HepG2 (cell line): Measurements from ENCODE around the gene CDH13. TPM values are rescaled to one million over a fixed set of nuclear protein-coding genes. Genes with fewer than 3 reads are reported as not detected.

ENCODE experiments used
- ATF7 ChIP-seq, 2 experiments: fragments of 450-650 bp in 1 of 2; sonication (generic) in 1 of 2; formaldehyde crosslinking in 1 of 2; IDR thresholded peaks; 2 replicates each; pipeline versions ENCODE4 v1.4.0 to v1.6.1; 2016 to 2020; ENCODE audit warnings: antibody characterized with exemption in 1 of 2, mild to moderate bottlenecking in 1 of 2, missing genetic modification reagents in 1 of 2
- CAMTA2 ChIP-seq: sonication (generic); formaldehyde crosslinking; IDR thresholded peaks from 2 replicates; pipeline ENCODE4 v1.4.0; 2020; ENCODE audit warnings: mild to moderate bottlenecking, missing genetic modification reagents, borderline replicate concordance
- FOXA1 ChIP-seq, 2 experiments: fragments of 450-650 bp in 1 of 2; sonication (generic) in 1 of 2; formaldehyde crosslinking in 1 of 2; IDR thresholded peaks; 2 replicates each; pipeline versions ENCODE4 v1.4.0 to v1.6.1; 2016 to 2020; ENCODE audit warnings: missing genetic modification reagents in 1 of 2
- HDAC1 ChIP-seq: sonication (generic); formaldehyde crosslinking; IDR thresholded peaks from 2 replicates; pipeline ENCODE4 v1.5.1; 2020; ENCODE audit warnings: mild to moderate bottlenecking, missing genetic modification reagents
- LCORL ChIP-seq, 2 experiments: fragments of 450-650 bp in 1 of 2; sonication (generic) in 1 of 2; formaldehyde crosslinking in 1 of 2; IDR thresholded peaks; 2 replicates each; pipeline versions ENCODE4 v1.5.0 to v1.6.1; 2017 to 2020; ENCODE audit warnings: antibody characterized with exemption in 1 of 2, missing genetic modification reagents in 1 of 2
- NONO ChIP-seq, 2 experiments: fragments of 450-650 bp in 1 of 2; sonication (generic) in 1 of 2; formaldehyde crosslinking in 1 of 2; IDR thresholded peaks in 1 of 2; conservative IDR thresholded peaks in 1 of 2; 2 replicates each; pipeline versions ENCODE4 v1.6.1 to v1.8.0; 2017 to 2022; ENCODE audit warnings: mild to moderate bottlenecking in 1 of 2, missing genetic modification reagents in 1 of 2, moderate library complexity in 1 of 2
- PAX8 ChIP-seq: sonication (generic); formaldehyde crosslinking; IDR thresholded peaks from 2 replicates; pipeline ENCODE4 v1.8.0; 2022; ENCODE audit warnings: mild to moderate bottlenecking, missing genetic modification reagents, borderline replicate concordance
- RARG ChIP-seq: sonication (generic); formaldehyde crosslinking; IDR thresholded peaks from 2 replicates; pipeline ENCODE4 v1.4.0; 2020; ENCODE audit warnings: low read depth, mild to moderate bottlenecking, missing genetic modification reagents
- RFX5 ChIP-seq: IDR thresholded peaks from 2 replicates; pipeline ENCODE4 v1.6.1; 2011; ENCODE audit warnings: low read depth, low read length, improper control_type of control experiment
- ZFAT ChIP-seq: sonication (generic); formaldehyde crosslinking; conservative IDR thresholded peaks from 2 replicates; pipeline ENCODE4 v1.8.1; 2023; ENCODE audit warnings: missing genetic modification reagents, inconsistent platforms
- ZNF251 ChIP-seq: sonication (generic); formaldehyde crosslinking; IDR thresholded peaks from 2 replicates; pipeline ENCODE4 v1.9.0; 2021; ENCODE audit warnings: mild to moderate bottlenecking, missing genetic modification reagents
- ZNF274 ChIP-seq: sonication (generic); formaldehyde crosslinking; IDR thresholded peaks from 2 replicates; pipeline ENCODE4 v1.5.1; 2020; ENCODE audit warnings: mild to moderate bottlenecking, missing genetic modification reagents
- ZNF460 ChIP-seq: sonication (generic); formaldehyde crosslinking; IDR thresholded peaks from 2 replicates; pipeline ENCODE4 v1.5.1; 2020; ENCODE audit warnings: missing genetic modification reagents, mild to moderate bottlenecking, borderline replicate concordance
- ZNF644 ChIP-seq: IDR thresholded peaks from 2 replicates; pipeline ENCODE4 v1.6.1; 2016; ENCODE audit warnings: low read depth
- ZNF709 ChIP-seq: sonication (generic); formaldehyde crosslinking; IDR thresholded peaks from 2 replicates; pipeline ENCODE4 v1.5.0; 2020; ENCODE audit warnings: mild to moderate bottlenecking, missing genetic modification reagents
- ZSCAN21 ChIP-seq: sonication (generic); formaldehyde crosslinking; IDR thresholded peaks from 2 replicates; pipeline ENCODE4 v1.8.0; 2022; ENCODE audit warnings: mild to moderate bottlenecking, missing genetic modification reagents, moderate library complexity, borderline replicate concordance
- polyA plus RNA-seq, 8 experiments: library from polyadenylated mRNA; depleted of rRNA in 3 of 8; stranded (reverse) in 7 of 8; unstranded in 1 of 8; fragments of >200 nt; fragmentation: Illumina TruSeq in 4 of 8; extraction: Trizol in 4 of 8; gene quantifications; 2 replicates each; pipeline versions ENCODE4 v1.2.1 to v1.2.3, GENCODE V29; 2011 to 2016; ENCODE audit warnings: low read depth in 4 of 8, missing spikeins in 1 of 8, mixed read lengths in 1 of 8; ENCODE audit not compliant: insufficient read depth in 1 of 8
- total RNA-seq, 5 experiments: library from RNA; depleted of rRNA; stranded (reverse); fragments of >200 nt; fragmentation: Illumina TruSeq; extraction: Trizol; gene quantifications; 2 replicates each; pipeline ENCODE4 v1.2.3, GENCODE V29; 2016; ENCODE audit warnings: low read depth in 1 of 5
- TF ChIP-seq, protein P1 (sequence below): IDR thresholded peaks from 2 replicates; pipeline ENCODE4 v1.6.1; 2016
- TF ChIP-seq, protein P2 (sequence below): sonication (generic); formaldehyde crosslinking; IDR thresholded peaks from 2 replicates; pipeline ENCODE4 v1.8.0; 2022; ENCODE audit warnings: mild to moderate bottlenecking, missing genetic modification reagents; ENCODE audit not compliant: insufficient replicate concordance
- TF ChIP-seq, protein P3 (sequence below): sonication (generic); formaldehyde crosslinking; IDR thresholded peaks from 2 replicates; pipeline ENCODE4 v1.8.1; 2023; ENCODE audit warnings: missing genetic modification reagents, mild to moderate bottlenecking, borderline replicate concordance
- TF ChIP-seq, protein P4 (sequence below): sonication (generic); formaldehyde crosslinking; IDR thresholded peaks from 2 replicates; pipeline ENCODE4 v1.5.0; 2020; ENCODE audit warnings: missing genetic modification reagents
- TF ChIP-seq, protein P5 (sequence below): fragments of 450-650 bp; IDR thresholded peaks from 2 replicates; pipeline ENCODE4 v1.6.1; 2017; ENCODE audit warnings: mild to moderate bottlenecking

Gene CDH13
- total and polyA plus RNA-seq, 2 of the 13 experiments (the other 11 are each of a cell fraction or from before 2014, with no cell fraction given): not detected

DNA sequence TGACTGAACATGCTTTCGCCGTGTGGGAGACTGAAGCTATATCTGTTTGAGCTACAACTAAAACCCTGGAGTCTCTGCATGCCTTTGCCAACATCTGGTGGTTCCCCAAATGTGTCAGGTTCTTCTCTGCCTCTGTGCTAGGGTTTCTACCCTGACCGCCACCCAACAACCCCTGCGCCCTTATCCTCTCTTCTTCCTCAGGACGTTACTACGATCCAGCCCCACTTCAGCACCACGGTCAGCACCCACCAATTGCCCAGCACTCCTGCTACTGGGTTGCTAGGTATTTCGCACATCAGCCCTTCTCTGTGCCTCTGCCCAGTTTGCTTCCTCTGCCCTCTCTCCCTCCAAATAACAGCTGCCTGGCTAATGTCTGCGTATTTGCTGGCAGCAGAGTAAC, 1074.7 kb downstream of the CDH13 start (continued):
- TF ChIP-seq ZNF644 (peak; percentile 70), RARG (CRISPR knock-in tag) (no peak), ZNF460 (CRISPR knock-in tag) (no peak), ZNF251 (CRISPR knock-in tag) (no peak), ZNF274 (CRISPR knock-in tag) (no peak), NONO (IDR thresholded peaks at IDR 0.05) (no peak), NONO (CRISPR knock-in tag; conservative IDR thresholded peaks at IDR 0.05) (no peak), PAX8 (CRISPR knock-in tag) (no peak), FOXA1 (IDR thresholded peaks at IDR 0.05) (no peak), FOXA1 (CRISPR knock-in tag; IDR thresholded peaks at IDR 0.05) (no peak), LCORL (IDR thresholded peaks at IDR 0.05) (no peak), LCORL (CRISPR knock-in tag; IDR thresholded peaks at IDR 0.05) (no peak), ATF7 (IDR thresholded peaks at IDR 0.05) (no peak), ATF7 (CRISPR knock-in tag; IDR thresholded peaks at IDR 0.05) (no peak), RFX5 (no peak), HDAC1 (CRISPR knock-in tag) (no peak), CAMTA2 (no peak), ZNF709 (no peak), ZSCAN21 (CRISPR knock-in tag) (peak; percentile 71; the same call in 1 of the 2 replicates), ZFAT (CRISPR knock-in tag) (no peak)
- TF ChIP-seq, protein P1, sequence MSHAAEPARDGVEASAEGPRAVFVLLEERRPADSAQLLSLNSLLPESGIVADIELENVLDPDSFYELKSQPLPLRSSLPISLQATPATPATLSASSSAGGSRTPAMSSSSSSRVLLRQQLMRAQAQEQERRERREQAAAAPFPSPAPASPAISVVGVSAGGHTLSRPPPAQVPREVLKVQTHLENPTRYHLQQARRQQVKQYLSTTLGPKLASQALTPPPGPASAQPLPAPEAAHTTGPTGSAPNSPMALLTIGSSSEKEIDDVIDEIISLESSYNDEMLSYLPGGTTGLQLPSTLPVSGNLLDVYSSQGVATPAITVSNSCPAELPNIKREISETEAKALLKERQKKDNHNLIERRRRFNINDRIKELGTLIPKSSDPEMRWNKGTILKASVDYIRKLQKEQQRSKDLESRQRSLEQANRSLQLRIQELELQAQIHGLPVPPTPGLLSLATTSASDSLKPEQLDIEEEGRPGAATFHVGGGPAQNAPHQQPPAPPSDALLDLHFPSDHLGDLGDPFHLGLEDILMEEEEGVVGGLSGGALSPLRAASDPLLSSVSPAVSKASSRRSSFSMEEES (CRISPR knock-in tag): peak; percentile 38; the same call in 1 of the 2 replicates
- TF ChIP-seq, protein P2, sequence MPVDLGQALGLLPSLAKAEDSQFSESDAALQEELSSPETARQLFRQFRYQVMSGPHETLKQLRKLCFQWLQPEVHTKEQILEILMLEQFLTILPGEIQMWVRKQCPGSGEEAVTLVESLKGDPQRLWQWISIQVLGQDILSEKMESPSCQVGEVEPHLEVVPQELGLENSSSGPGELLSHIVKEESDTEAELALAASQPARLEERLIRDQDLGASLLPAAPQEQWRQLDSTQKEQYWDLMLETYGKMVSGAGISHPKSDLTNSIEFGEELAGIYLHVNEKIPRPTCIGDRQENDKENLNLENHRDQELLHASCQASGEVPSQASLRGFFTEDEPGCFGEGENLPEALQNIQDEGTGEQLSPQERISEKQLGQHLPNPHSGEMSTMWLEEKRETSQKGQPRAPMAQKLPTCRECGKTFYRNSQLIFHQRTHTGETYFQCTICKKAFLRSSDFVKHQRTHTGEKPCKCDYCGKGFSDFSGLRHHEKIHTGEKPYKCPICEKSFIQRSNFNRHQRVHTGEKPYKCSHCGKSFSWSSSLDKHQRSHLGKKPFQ (CRISPR knock-in tag): peak; percentile 53
- TF ChIP-seq, protein P3, sequence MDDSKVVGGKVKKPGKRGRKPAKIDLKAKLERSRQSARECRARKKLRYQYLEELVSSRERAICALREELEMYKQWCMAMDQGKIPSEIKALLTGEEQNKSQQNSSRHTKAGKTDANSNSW (CRISPR knock-in tag): no peak
- TF ChIP-seq, protein P4, sequence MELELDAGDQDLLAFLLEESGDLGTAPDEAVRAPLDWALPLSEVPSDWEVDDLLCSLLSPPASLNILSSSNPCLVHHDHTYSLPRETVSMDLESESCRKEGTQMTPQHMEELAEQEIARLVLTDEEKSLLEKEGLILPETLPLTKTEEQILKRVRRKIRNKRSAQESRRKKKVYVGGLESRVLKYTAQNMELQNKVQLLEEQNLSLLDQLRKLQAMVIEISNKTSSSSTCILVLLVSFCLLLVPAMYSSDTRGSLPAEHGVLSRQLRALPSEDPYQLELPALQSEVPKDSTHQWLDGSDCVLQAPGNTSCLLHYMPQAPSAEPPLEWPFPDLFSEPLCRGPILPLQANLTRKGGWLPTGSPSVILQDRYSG: no peak
- TF ChIP-seq, protein P5, sequence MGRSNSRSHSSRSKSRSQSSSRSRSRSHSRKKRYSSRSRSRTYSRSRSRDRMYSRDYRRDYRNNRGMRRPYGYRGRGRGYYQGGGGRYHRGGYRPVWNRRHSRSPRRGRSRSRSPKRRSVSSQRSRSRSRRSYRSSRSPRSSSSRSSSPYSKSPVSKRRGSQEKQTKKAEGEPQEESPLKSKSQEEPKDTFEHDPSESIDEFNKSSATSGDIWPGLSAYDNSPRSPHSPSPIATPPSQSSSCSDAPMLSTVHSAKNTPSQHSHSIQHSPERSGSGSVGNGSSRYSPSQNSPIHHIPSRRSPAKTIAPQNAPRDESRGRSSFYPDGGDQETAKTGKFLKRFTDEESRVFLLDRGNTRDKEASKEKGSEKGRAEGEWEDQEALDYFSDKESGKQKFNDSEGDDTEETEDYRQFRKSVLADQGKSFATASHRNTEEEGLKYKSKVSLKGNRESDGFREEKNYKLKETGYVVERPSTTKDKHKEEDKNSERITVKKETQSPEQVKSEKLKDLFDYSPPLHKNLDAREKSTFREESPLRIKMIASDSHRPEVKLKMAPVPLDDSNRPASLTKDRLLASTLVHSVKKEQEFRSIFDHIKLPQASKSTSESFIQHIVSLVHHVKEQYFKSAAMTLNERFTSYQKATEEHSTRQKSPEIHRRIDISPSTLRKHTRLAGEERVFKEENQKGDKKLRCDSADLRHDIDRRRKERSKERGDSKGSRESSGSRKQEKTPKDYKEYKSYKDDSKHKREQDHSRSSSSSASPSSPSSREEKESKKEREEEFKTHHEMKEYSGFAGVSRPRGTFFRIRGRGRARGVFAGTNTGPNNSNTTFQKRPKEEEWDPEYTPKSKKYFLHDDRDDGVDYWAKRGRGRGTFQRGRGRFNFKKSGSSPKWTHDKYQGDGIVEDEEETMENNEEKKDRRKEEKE: no peak
